ENCODE data around the gene EPB41L2. TPM values are rescaled to one million over a fixed set of nuclear protein-coding genes. Genes with fewer than 3 reads are reported as not detected.

EPB41L2 gene
- total RNA-seq, 4 donors from 2014 or later, result 58.8 to 105 (median 81.3) TPM

DNA sequence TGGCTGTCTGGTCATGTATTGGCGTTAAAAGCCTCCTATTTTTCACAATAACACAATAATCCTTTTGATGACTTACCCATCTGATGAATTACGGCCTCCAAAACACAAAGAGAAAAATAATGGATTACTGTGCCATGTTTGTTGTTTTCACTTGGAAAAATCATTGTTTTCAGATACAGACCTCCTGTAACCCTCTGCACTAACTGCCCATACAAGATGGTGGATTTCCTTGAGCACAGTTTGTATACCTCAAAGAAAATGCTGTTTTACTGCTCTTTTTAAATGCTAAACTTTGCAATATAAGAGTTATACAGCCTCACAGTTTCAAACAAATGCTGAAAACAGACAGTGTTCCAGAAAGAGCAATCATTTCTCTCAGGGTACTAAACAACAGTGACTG is 174.8 kb downstream of the EPB41L2 start:
- DNase-seq, result no peak
- Histone ChIP-seq H3K36me3 (peaks cover 0 to under 1% of the 10 kb centered on the region in 2 donors), H3K4me1 (no peaks in the 10 kb centered on the region), H3K27me3 (no peaks in the 10 kb centered on the region), H3K27ac (no peak overlapping the region), H3K9me3 (no peaks in the 10 kb centered on the region), H3K4me3 (replicated peaks in 1 of 3) (no peak overlapping the region)
- TF ChIP-seq, protein P1, sequence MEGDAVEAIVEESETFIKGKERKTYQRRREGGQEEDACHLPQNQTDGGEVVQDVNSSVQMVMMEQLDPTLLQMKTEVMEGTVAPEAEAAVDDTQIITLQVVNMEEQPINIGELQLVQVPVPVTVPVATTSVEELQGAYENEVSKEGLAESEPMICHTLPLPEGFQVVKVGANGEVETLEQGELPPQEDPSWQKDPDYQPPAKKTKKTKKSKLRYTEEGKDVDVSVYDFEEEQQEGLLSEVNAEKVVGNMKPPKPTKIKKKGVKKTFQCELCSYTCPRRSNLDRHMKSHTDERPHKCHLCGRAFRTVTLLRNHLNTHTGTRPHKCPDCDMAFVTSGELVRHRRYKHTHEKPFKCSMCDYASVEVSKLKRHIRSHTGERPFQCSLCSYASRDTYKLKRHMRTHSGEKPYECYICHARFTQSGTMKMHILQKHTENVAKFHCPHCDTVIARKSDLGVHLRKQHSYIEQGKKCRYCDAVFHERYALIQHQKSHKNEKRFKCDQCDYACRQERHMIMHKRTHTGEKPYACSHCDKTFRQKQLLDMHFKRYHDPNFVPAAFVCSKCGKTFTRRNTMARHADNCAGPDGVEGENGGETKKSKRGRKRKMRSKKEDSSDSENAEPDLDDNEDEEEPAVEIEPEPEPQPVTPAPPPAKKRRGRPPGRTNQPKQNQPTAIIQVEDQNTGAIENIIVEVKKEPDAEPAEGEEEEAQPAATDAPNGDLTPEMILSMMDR (IDR thresholded peaks at IDR 0.05), result no peak
- TF ChIP-seq POLR2A (IDR thresholded peaks at IDR 0.05), result no peak
- 86 to 88% methylated on average over 2 of the region's 2 CpGs for WGBS, 2 donors
- intact Hi-C loops (cut with DNase I), result no loop called here

DNA sequence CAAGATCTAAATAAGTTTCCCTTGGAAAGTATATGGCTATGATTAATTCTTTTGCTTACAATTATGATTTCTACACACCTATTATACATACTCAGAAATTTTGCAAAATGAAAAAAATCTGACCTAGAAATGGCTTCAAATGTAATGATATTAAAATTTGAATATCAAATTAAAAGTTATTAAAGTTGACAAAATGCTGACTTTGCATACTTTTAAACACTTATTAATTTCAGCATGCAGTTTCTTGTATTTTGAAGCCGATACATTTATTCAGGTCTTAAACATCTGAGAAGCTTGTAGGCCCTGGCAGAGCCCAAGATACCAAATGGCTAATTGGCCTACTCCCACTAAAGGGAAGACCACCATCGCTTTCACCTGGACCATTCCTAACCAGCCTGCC is 176.1 kb downstream of the EPB41L2 start:
- Histone ChIP-seq H3K27ac (no peak overlapping the region), H3K4me3 (replicated peaks in 1 of 3) (no peak overlapping the region), H3K36me3 (no peaks in the 10 kb centered on the region), H3K4me1 (no peaks in the 10 kb centered on the region), H3K9me3 (no peaks in the 10 kb centered on the region), H3K27me3 (no peaks in the 10 kb centered on the region)
- intact Hi-C loops (cut with DNase I), result loop anchor here (2.0 kb wide), 1 partner anchor 230 kb away; no protein-coding TSS in a partner anchor
- no peak for TF ChIP-seq POLR2A (IDR thresholded peaks at IDR 0.05)
- TF ChIP-seq, protein P1 (IDR thresholded peaks at IDR 0.05), result no peak
- 97 to 99% methylated on average over 2 of the region's 2 CpGs for WGBS, 2 donors
- DNase-seq, result no peak

DNA sequence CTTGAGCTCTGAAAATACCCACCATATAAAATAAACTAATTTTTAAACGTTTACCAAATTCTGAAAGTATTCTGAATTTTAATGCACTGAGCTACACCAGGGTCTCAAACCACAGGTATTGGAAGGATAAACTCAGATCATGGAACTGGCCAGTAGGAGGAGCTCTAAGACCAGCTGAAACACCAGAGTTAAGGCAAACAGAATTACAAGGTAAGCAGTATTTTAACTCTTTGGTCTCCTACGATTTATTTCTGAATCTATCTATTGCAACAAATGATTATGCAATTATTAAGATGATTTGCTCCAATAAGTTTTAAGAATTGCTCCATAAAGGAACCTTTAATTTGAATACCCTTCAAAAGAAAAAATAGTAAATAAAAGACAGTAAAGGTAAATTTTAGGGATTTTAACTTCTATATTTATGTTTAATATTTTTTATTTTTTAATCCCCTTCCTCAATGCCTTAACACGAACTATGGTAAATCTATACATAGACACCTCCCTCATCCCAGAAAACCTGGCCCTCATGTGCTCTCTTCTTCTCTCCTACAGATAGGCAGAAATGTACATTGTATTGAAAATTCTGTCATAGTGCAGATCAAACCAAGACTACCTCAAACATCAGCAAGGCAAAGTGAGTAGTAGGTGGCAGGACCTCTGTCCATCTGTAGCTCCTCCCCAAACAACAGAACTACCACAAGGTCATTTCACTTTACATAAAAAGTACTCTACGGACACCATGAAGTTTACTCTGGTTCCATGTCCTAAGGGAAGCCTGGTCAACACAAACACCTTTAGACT is 177.5 kb downstream of the EPB41L2 start:
- Histone ChIP-seq H3K9me3 (no peaks in the 10 kb centered on the region), H3K27ac (no peak overlapping the region), H3K36me3 (no peaks in the 10 kb centered on the region), H3K4me3 (replicated peaks in 1 of 3) (no peak overlapping the region), H3K4me1 (no peaks in the 10 kb centered on the region), H3K27me3 (no peaks in the 10 kb centered on the region)
- intact Hi-C loops (cut with DNase I), result loop anchor here (2.0 kb wide), 1 partner anchor 231 kb away; no protein-coding TSS in a partner anchor
- peak; percentile 65 to 67 for DNase-seq
- 26 to 27% methylated on average over 4 of the region's 4 CpGs for WGBS, 2 donors
- TF ChIP-seq, protein P1 (IDR thresholded peaks at IDR 0.05), result peak; percentile 71 to 95 (median 84)
- TF ChIP-seq POLR2A (IDR thresholded peaks at IDR 0.05), result no peak

DNA sequence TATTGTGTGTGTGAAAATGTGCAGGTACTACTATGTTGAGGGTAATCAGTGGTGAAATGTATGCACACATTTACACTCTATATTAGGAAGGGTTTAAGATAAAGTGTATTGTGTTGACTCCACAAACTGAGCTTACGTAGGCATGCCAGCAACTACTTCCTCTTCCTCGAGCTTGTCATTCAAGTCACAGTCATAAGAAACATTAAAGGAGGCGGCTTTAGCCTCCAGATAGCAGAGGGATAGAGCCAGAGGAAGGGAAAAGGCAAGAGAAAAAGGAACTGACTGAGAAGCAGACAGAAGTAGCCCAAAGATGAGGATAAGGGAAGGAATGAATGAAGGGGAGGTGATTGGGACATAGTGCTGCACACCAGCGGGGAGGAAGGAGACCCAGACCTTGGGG is 180.7 kb downstream of the EPB41L2 start:
- DNase-seq, result no peak
- Histone ChIP-seq H3K36me3 (no peaks in the 10 kb centered on the region), H3K9me3 (no peaks in the 10 kb centered on the region), H3K27me3 (no peaks in the 10 kb centered on the region), H3K27ac (no peak overlapping the region), H3K4me1 (peaks cover 0 to 7% of the 10 kb centered on the region in 2 donors), H3K4me3 (replicated peaks in 1 of 3) (no peak overlapping the region)
- 85 to 87% methylated on average over 4 of the region's 4 CpGs for WGBS, 2 donors
- no peak for TF ChIP-seq POLR2A (IDR thresholded peaks at IDR 0.05)
- TF ChIP-seq, protein P1 (IDR thresholded peaks at IDR 0.05), result no peak
- intact Hi-C loops (cut with DNase I), result no loop called here

DNA sequence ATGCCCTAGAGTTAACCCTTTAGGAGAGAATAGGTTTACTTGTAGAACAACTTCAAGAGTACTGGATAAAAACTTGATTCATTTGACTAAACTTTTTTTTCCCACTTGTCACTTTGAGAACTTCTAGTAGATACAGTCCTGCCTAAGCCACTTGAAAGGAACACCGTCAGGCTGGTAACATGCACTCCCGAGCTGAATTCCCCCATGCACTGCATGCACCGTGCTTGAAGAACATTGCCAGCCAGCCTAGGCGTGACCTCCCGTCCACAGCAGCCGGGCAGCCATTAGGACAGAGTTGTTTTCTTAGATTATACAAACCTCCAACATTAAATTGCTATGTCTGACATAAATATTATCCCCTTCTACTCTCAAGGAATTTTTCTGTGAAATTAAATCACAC is 183.2 kb downstream of the EPB41L2 start:
- Histone ChIP-seq H3K27me3 (no peaks in the 10 kb centered on the region), H3K4me1 (peaks cover 0 to 7% of the 10 kb centered on the region in 2 donors), H3K36me3 (no peaks in the 10 kb centered on the region), H3K27ac (no peak overlapping the region), H3K9me3 (no peaks in the 10 kb centered on the region), H3K4me3 (replicated peaks in 1 of 3) (no peak overlapping the region)
- WGBS, 2 donors, result 29 to 40% methylated on average over 6 of the region's 6 CpGs
- intact Hi-C loops (cut with DNase I), result no loop called here
- peak; percentile 73 to 77 for DNase-seq
- TF ChIP-seq, protein P1 (IDR thresholded peaks at IDR 0.05), result no peak
- TF ChIP-seq POLR2A (IDR thresholded peaks at IDR 0.05), result no peak
